CD14-positive monocyte (primary cell): ENCODE measurements around the gene PTPRQ. TPM values are rescaled to one million over a fixed set of nuclear protein-coding genes. Genes with fewer than 3 reads are reported as not detected.

Experiments used
- DNase-seq, 3 donors: peaks; one replicate each; pipeline ENCODE4 v3.0.0-alpha.2; 2011 to 2022
- H2AFZ ChIP-seq: 2 replicates; pipeline ENCODE4 v1.6.0; 2012; ENCODE audit warnings: mild to moderate bottlenecking, low read depth, low read length, inconsistent platforms; ENCODE audit not compliant: insufficient read depth, poor library complexity, severe bottlenecking
- H3K27ac ChIP-seq, 2 donors: 1 replicate in 1 of 2; 2 replicates in 1 of 2; pipeline ENCODE4 v1.5.1; 2012 to 2013; ENCODE audit warnings: low read length in 2 of 2, control low read depth in 1 of 2, inconsistent platforms in 1 of 2, low read depth in 1 of 2, mild to moderate bottlenecking in 1 of 2
- H3K27me3 ChIP-seq, 2 donors: one replicate each; pipeline versions ENCODE4 v1.6.0 to v1.6.1; 2011 to 2013; ENCODE audit warnings: low read length in 2 of 2; ENCODE audit not compliant: control insufficient read depth in 2 of 2, insufficient read depth in 2 of 2
- H3K36me3 ChIP-seq, 2 donors: replicated peaks in 1 of 2; 1 replicate in 1 of 2; 2 replicates in 1 of 2; pipeline versions ENCODE4 v1.5.1 to v1.6.1; 2012 to 2013; ENCODE audit warnings: low read length in 2 of 2, control low read depth in 1 of 2, inconsistent platforms in 1 of 2, mild to moderate bottlenecking in 1 of 2; ENCODE audit not compliant: insufficient read depth in 2 of 2, control insufficient read depth in 1 of 2
- H3K4me1 ChIP-seq, 2 donors: 1 replicate in 1 of 2; 2 replicates in 1 of 2; pipeline versions ENCODE4 v1.5.1 to v1.6.1; 2012 to 2013; ENCODE audit warnings: low read length in 2 of 2, control low read depth in 1 of 2, inconsistent platforms in 1 of 2, mild to moderate bottlenecking in 1 of 2, moderate library complexity in 1 of 2; ENCODE audit not compliant: insufficient read depth in 2 of 2, control insufficient read depth in 1 of 2
- H3K4me2 ChIP-seq: replicated peaks from 2 replicates; pipeline ENCODE3; 2012; ENCODE audit warnings: low read length, moderate library complexity, mild to moderate bottlenecking; ENCODE audit not compliant: poor library complexity, severe bottlenecking; ENCODE audit errors: extremely low read depth
- H3K4me3 ChIP-seq, 3 experiments: fragments of 200-600 bp in 1 of 3; sonication (generic) in 1 of 3; replicated peaks in 1 of 3; 1 replicate in 2 of 3; 2 replicates in 1 of 3; pipeline ENCODE4 v1.5.1; 2011 to 2013; ENCODE audit warnings: low read length in 3 of 3, mild to moderate bottlenecking in 3 of 3, control low read depth in 2 of 3, low read depth in 2 of 3, inconsistent platforms in 1 of 3, moderate library complexity in 1 of 3
- H3K79me2 ChIP-seq: 2 replicates; pipeline ENCODE4 v1.6.0; 2012; ENCODE audit warnings: mild to moderate bottlenecking, control low read depth, inconsistent platforms, low read length, moderate library complexity; ENCODE audit not compliant: insufficient read depth
- H3K9ac ChIP-seq: 2 replicates; pipeline ENCODE4 v1.6.0; 2017; ENCODE audit warnings: low read length, mild to moderate bottlenecking; ENCODE audit not compliant: insufficient read depth, poor library complexity, severe bottlenecking
- H3K9me3 ChIP-seq, 2 donors: replicated peaks in 1 of 2; 1 replicate in 1 of 2; 2 replicates in 1 of 2; pipeline versions ENCODE4 v1.5.1 to v1.6.1; 2012 to 2013; ENCODE audit warnings: low read length in 2 of 2, control low read depth in 1 of 2; ENCODE audit not compliant: control insufficient read depth in 1 of 2, insufficient read depth in 1 of 2
- H4K20me1 ChIP-seq: 2 replicates; pipeline ENCODE4 v1.6.0; 2012; ENCODE audit warnings: mild to moderate bottlenecking, low read length, control low read depth, moderate library complexity; ENCODE audit not compliant: insufficient read depth
- H3K27ac Mint-ChIP-seq, 7 donors: one replicate each; pipeline ENCODE4 v1.8.0; 2020; ENCODE audit warnings: mild to moderate bottlenecking in 7 of 7, mixed read lengths in 7 of 7, moderate library complexity in 6 of 7, inconsistent platforms in 2 of 7
- H3K27me3 Mint-ChIP-seq, 3 donors: one replicate each; pipeline ENCODE4 v1.8.0; 2021 to 2022; ENCODE audit warnings: low read depth in 3 of 3, mild to moderate bottlenecking in 3 of 3, mixed read lengths in 3 of 3, moderate library complexity in 3 of 3, inconsistent platforms in 1 of 3
- H3K36me3 Mint-ChIP-seq, 2 donors: one replicate each; pipeline ENCODE4 v1.8.0; 2020; ENCODE audit warnings: mixed read lengths in 2 of 2, inconsistent platforms in 1 of 2, mild to moderate bottlenecking in 1 of 2
- H3K4me1 Mint-ChIP-seq: one replicate; pipeline ENCODE4 v1.8.0; 2020; ENCODE audit warnings: mild to moderate bottlenecking, mixed read lengths
- H3K4me3 Mint-ChIP-seq, 2 donors: one replicate each; pipeline ENCODE4 v1.8.0; 2020; ENCODE audit warnings: mild to moderate bottlenecking in 2 of 2, mixed read lengths in 2 of 2, moderate library complexity in 1 of 2
- H3K9me3 Mint-ChIP-seq, 7 donors: one replicate each; pipeline ENCODE4 v1.8.0; 2020 to 2022; ENCODE audit warnings: mixed read lengths in 7 of 7, mild to moderate bottlenecking in 6 of 7, moderate library complexity in 6 of 7, inconsistent platforms in 2 of 7
- WGBS: methylation state at CpG from one replicate; pipeline ENCODE4 v1.1.5; 2013; ENCODE audit warnings: missing lambda C conversion rate; ENCODE audit not compliant: insufficient coverage; 5-methylcytosine and 5-hydroxymethylcytosine counted together
- intact Hi-C, 2 donors: fragments of 100-400 bp; cut with micrococcal nuclease; formaldehyde crosslinking; loops; one replicate each; pipeline versions ENCODE4 v1.15.0 to v1.15.1; 2023
- polyA plus RNA-seq, 3 donors: library from polyadenylated mRNA; depleted of rRNA in 1 of 3; unstranded in 2 of 3; stranded (reverse) in 1 of 3; fragments of 300-500 nt in 2 of 3; fragments of >200 nt in 1 of 3; fragmentation: Illumina TruSeq in 2 of 3; gene quantifications; 1 replicate in 2 of 3; 2 replicates in 1 of 3; pipeline ENCODE4 v1.2.3, GENCODE V29; 2012 to 2021
- TF ChIP-seq, protein P1 (sequence below): fragments of 200-600 bp; IDR thresholded peaks from one replicate; pipeline ENCODE4 v1.8.0; 2022; ENCODE audit warnings: antibody characterized with exemption, mild to moderate bottlenecking

The PTPRQ gene
- polyA plus RNA-seq, 3 donors = not detected

DNA sequence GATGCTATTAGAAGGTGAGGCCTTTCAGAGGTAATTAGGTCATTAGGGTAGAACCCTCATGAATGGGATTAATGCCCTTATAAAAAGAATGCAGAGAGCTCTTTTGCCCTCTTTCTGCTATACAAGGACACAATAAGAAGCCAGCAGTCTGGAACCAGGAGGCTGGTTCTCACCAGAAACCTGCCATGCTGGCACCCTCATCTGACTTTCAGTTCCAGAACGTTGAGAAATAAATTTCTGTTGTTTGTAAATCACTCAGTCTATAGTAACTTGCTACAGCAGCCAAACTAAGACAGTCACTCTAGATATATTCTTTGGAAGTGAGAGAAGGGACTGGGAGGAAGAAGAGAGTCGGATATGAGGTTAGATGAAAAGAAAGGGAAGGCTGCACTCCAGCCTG, 138.4 kb downstream of the PTPRQ start:
- H3K36me3 Mint-ChIP-seq = no peaks in the 10 kb centered on the region
- intact Hi-C loops = no loop called here

DNA sequence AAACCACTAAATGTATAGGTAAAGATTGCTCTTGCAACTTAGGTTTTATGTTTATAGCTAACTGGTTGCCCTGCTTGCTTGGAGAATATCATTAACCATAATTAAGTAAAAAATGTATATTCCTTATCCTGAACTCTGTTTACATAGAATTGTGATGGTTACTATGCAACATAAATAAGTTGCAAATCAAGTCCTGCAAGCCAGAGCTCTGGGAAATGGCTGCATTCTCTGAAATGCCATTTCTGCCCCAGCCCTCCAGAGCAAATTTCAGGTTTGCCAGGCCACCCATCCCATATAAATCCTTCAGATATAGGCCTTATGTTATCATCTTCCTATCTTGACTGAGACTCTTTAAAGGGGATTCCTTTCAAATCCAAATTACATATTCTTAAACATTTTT, 145.0 kb downstream of the PTPRQ start:
- intact Hi-C loops = no loop called here
- no peak for DNase-seq

More for the DNA sequence above, 138.4 kb downstream of the PTPRQ start:
- Histone ChIP-seq H2AFZ (no peak overlapping the region), H3K4me3 (no peak overlapping the region), H3K4me2 (no peak overlapping the region), H3K4me1 (no peaks in the 10 kb centered on the region), H3K27ac (no peak overlapping the region), H3K79me2 (no peaks in the 10 kb centered on the region), H4K20me1 (no peaks in the 10 kb centered on the region), H3K9ac (no peak overlapping the region), H3K9me3 (peaks cover 0 to 2% of the 10 kb centered on the region in 2 donors), H3K27me3 (no peaks in the 10 kb centered on the region), H3K36me3 (no peaks in the 10 kb centered on the region)
- DNase-seq = no peak
- H3K27ac Mint-ChIP-seq = no peak overlapping the region
- H3K4me3 Mint-ChIP-seq = no peak overlapping the region
- TF ChIP-seq, protein P1, sequence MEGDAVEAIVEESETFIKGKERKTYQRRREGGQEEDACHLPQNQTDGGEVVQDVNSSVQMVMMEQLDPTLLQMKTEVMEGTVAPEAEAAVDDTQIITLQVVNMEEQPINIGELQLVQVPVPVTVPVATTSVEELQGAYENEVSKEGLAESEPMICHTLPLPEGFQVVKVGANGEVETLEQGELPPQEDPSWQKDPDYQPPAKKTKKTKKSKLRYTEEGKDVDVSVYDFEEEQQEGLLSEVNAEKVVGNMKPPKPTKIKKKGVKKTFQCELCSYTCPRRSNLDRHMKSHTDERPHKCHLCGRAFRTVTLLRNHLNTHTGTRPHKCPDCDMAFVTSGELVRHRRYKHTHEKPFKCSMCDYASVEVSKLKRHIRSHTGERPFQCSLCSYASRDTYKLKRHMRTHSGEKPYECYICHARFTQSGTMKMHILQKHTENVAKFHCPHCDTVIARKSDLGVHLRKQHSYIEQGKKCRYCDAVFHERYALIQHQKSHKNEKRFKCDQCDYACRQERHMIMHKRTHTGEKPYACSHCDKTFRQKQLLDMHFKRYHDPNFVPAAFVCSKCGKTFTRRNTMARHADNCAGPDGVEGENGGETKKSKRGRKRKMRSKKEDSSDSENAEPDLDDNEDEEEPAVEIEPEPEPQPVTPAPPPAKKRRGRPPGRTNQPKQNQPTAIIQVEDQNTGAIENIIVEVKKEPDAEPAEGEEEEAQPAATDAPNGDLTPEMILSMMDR = no peak
- H3K4me1 Mint-ChIP-seq = no peaks in the 10 kb centered on the region
- WGBS = no CpG with 5 or more reads among the region's 2 CpGs
- peaks cover 0 to 3% (median 2%) of the 10 kb centered on the region in 3 donors for H3K27me3 Mint-ChIP-seq
- peaks cover 0 to 8% (median 4%) of the 10 kb centered on the region in 7 donors for H3K9me3 Mint-ChIP-seq

More for the DNA sequence above, 145.0 kb downstream of the PTPRQ start:
- TF ChIP-seq, protein P1 = no peak
- no peaks in the 10 kb centered on the region for H3K79me2 ChIP-seq
- Mint-ChIP-seq H3K27ac (no peak overlapping the region), H3K4me3 (no peak overlapping the region), H3K36me3 (no peaks in the 10 kb centered on the region), H3K9me3 (peaks cover 0 to 2% (median 0%) of the 10 kb centered on the region in 7 donors), H3K27me3 (peaks cover 0 to 3% (median 2%) of the 10 kb centered on the region in 3 donors), H3K4me1 (no peaks in the 10 kb centered on the region)
- no peak overlapping the region for H3K9ac ChIP-seq
- H4K20me1 ChIP-seq = no peaks in the 10 kb centered on the region
- no peak overlapping the region for H3K4me3 ChIP-seq
- H3K9me3 ChIP-seq = no peaks in the 10 kb centered on the region
- H3K27me3 ChIP-seq = no peaks in the 10 kb centered on the region
- no peaks in the 10 kb centered on the region for H3K36me3 ChIP-seq
- no peak overlapping the region for H2AFZ ChIP-seq
- no peak overlapping the region for H3K27ac ChIP-seq
- H3K4me2 ChIP-seq = no peak overlapping the region
- H3K4me1 ChIP-seq = no peaks in the 10 kb centered on the region
